Lower lobe of right lung (tissue), 2 donors: Measurements from ENCODE around the gene KCNK2. TPM values are rescaled to one million over a fixed set of nuclear protein-coding genes. Genes with fewer than 3 reads are reported as not detected.

Experiments used
- ATAC-seq, 2 donors: fragments of 200-7000 bp; cut with Tn5 transposase; one replicate each; pipeline ENCODE4 v1.9.1; 2020 to 2022; ENCODE audit warnings: mild to moderate bottlenecking in 2 of 2, moderate library complexity in 2 of 2
- DNase-seq: peaks from one replicate; pipeline ENCODE4 v3.0.0-alpha.2; 2020
- H3K27ac ChIP-seq: fragments of 200-600 bp; one replicate; pipeline ENCODE4 v1.8.0; 2022
- H3K27me3 ChIP-seq: fragments of 200-600 bp; one replicate; pipeline ENCODE4 v1.8.0; 2022; ENCODE audit warnings: low read depth
- H3K36me3 ChIP-seq: fragments of 200-600 bp; one replicate; pipeline ENCODE4 v1.8.0; 2022; ENCODE audit warnings: mild to moderate bottlenecking
- H3K4me1 ChIP-seq: fragments of 200-600 bp; one replicate; pipeline ENCODE4 v1.8.0; 2022
- H3K4me3 ChIP-seq: fragments of 200-600 bp; one replicate; pipeline ENCODE4 v1.8.0; 2022; ENCODE audit warnings: mild to moderate bottlenecking
- H3K9me3 ChIP-seq: fragments of 200-600 bp; one replicate; pipeline ENCODE4 v1.8.0; 2022
- CTCF ChIP-seq: fragments of 200-600 bp; IDR thresholded peaks from one replicate; pipeline ENCODE4 v1.8.0; 2022; ENCODE audit warnings: antibody characterized with exemption, mild to moderate bottlenecking
- intact Hi-C: fragments of 100-400 bp; cut with DNase I; formaldehyde crosslinking; loops from one replicate; pipeline ENCODE4 v1.11.0; 2022
- total RNA-seq: library from RNA; stranded (reverse); fragmentation: NEBNext Ultra II Directional; extraction: Animal tissue kit (Norgen Biotek cat#: 25700); gene quantifications from one replicate; pipeline ENCODE4 v1.2.1, GENCODE V29; 2021
- donor health status: DM: no; HTN: yes; CAD: no; lungs with severe emphysema.

KCNK2 gene
- total RNA-seq, 1 donor from 2014 or later: not detected

GRCh38 chr1:215219372-215219771 lies 136.8 kb downstream of the KCNK2 start:
- ATAC-seq (no peak), DNase-seq (no peak)
- intact Hi-C loops: no loop called here
- Histone ChIP-seq H3K36me3 (no peaks in the 10 kb centered on the region), H3K4me1 (no peaks in the 10 kb centered on the region), H3K27ac (no peak overlapping the region), H3K27me3 (no peaks in the 10 kb centered on the region), H3K9me3 (no peaks in the 10 kb centered on the region), H3K4me3 (no peak overlapping the region)
- TF ChIP-seq CTCF: no peak

DNA sequence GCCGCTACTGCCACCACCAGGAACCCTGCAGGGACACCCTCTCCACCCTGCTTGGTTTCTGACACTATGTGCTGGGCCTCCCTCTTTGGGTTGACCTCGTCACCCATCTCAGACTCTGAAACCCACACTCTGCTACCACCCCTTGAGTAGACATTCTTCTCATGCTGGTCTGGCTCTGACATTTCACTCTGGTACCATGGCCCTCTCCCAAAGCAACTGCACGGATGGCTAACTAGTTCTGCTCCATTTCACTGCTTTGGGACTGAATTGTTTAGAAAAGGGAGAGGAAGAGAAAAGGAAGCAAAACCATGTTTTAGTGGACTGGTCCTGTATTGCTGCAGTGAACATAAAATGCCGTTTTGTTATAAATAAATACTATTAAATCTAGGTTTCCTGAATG lies 137.8 kb downstream of the KCNK2 start:
- DNase-seq (no peak), ATAC-seq (no peak)
- intact Hi-C loops: no loop called here
- Histone ChIP-seq H3K9me3 (no peaks in the 10 kb centered on the region), H3K27ac (no peak overlapping the region), H3K36me3 (no peaks in the 10 kb centered on the region), H3K27me3 (no peaks in the 10 kb centered on the region), H3K4me3 (no peak overlapping the region), H3K4me1 (no peaks in the 10 kb centered on the region)
- TF ChIP-seq CTCF: no peak

DNA sequence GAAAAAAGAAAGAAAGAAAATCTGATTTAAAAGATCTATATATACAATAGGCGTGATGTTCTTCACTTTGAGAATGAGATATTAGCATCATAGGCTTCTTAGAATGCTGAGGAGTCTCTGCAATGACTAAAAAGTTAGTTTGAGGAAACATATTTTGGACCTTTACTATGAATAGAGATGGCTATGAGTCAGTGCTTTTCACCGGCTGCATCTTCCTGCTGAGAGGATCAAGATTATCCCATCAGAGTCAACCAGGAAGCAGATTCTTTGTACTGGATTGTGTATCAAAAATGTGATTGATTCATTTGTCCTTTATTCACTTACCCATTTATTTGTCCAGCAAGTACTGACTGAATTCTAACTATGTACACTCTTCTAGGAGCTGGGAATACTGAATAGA lies 144.2 kb downstream of the KCNK2 start:
- no peak for ATAC-seq
- DNase-seq: no peak
- no peak overlapping the region for H3K4me3 ChIP-seq
- no peak for TF ChIP-seq CTCF
- H3K27me3 ChIP-seq: no peaks in the 10 kb centered on the region
- H3K27ac ChIP-seq: no peak overlapping the region
- intact Hi-C loops: no loop called here
- H3K9me3 ChIP-seq: no peaks in the 10 kb centered on the region
- H3K4me1 ChIP-seq: no peaks in the 10 kb centered on the region
- no peaks in the 10 kb centered on the region for H3K36me3 ChIP-seq

DNA sequence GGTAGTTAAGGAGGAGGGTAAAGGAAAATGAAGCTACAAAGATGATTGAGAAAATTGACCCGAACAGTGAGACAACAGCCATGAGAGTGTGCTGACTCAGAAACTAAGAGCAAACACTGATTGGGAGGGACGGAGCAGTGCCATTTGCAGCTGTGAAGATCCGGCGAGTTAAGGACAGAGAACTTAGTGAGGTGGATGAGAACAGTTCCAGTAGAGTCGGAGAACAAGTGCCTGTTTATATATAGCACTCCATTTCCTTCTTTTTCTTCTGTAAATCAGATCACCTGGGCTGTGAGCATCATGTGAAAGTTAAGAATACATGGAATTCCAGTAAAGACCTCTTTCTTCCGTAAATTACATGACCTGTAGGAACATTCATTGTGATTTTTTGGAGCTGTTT lies 145.7 kb downstream of the KCNK2 start:
- no peak overlapping the region for H3K27ac ChIP-seq
- intact Hi-C loops: no loop called here
- no peak overlapping the region for H3K4me3 ChIP-seq
- no peaks in the 10 kb centered on the region for H3K36me3 ChIP-seq
- no peak for ATAC-seq
- DNase-seq: no peak
- no peaks in the 10 kb centered on the region for H3K27me3 ChIP-seq
- no peaks in the 10 kb centered on the region for H3K4me1 ChIP-seq
- no peak for TF ChIP-seq CTCF
- no peaks in the 10 kb centered on the region for H3K9me3 ChIP-seq

DNA sequence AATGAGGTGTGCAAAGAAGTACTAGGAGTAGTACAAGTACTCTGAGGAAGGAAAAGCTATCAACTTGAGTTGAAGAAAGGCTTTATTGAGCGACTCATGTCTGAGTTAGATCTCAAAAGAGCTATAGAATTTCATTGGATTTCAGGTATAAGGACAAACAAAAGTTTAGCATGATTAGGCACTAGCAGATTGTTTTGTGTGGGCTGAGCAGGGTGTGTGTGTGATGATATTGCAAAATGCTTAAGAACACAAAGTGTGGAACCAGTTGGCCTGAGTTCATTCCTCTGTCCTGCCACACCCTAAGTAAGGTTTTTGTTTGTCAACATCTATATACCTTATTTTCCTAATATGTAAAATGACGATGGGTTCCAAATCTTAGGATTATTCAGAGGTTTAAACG lies 158.9 kb downstream of the KCNK2 start:
- Histone ChIP-seq H3K4me3 (no peak overlapping the region), H3K9me3 (no peaks in the 10 kb centered on the region), H3K36me3 (no peaks in the 10 kb centered on the region), H3K4me1 (no peaks in the 10 kb centered on the region), H3K27ac (no peak overlapping the region), H3K27me3 (no peaks in the 10 kb centered on the region)
- DNase-seq (no peak), ATAC-seq (no peak)
- intact Hi-C loops: no loop called here
- no peak for TF ChIP-seq CTCF
